GM19193 (cell line): Measurements from ENCODE around the gene KRTAP6-3.

Source experiments
- POLR2A ChIP-seq: IDR thresholded peaks from 4 replicates; pipeline ENCODE4 v1.6.1; 2011; ENCODE audit not compliant: insufficient read depth, insufficient read length; ENCODE audit errors: extremely low read depth

The KRTAP6-3 gene

DNA sequence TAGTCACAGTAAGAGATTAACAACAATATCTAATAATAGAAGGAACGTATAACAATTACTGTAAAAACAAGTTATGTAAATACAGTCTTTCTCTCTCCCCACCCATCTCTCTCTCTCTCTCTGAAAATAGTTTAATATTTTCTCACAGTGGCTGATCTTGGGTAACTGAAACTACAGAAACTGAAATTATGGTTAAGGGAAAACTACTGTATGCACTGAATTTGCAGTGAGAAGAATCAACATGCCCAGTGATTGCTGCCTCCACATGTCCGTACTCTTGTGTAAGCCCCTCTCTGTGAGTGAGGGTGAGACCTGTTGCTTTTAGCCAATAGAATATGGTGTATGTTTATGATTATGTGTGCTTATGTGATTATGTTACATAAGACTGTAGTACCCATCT, 19.9 kb downstream of the KRTAP6-3 start:
- TF ChIP-seq POLR2A = no peak

DNA sequence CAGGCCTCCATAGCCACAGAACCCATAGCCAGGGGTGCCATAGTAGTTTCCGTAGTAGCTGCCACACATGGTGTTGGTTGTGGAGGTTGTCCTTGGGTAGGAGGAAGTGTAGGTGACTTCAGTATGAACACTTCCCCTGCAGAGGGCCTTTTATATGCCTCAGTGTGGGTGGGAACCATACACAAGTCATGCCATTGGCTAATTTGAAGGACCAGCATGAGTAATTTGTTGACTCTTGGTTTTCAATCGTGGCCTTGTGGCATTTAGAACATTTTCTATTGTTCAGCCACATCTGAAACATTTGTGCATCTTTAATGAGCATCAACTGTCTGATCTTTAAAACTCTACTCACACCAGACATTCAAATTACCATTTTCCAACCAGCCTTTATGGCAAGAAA, 21.6 kb downstream of the KRTAP6-3 start, which contains the start of gene KRTAP6-1:
TSS of gene KRTAP6-1 (minus strand) at position 95 of the 400 bp plus-strand sequence. CDS start at position 69, 26 bp downstream.
- TF ChIP-seq POLR2A = no peak

GRCh38 chr21:30615199-30615598, 23.0 kb downstream of the KRTAP6-3 start:
- TF ChIP-seq POLR2A = no peak

DNA sequence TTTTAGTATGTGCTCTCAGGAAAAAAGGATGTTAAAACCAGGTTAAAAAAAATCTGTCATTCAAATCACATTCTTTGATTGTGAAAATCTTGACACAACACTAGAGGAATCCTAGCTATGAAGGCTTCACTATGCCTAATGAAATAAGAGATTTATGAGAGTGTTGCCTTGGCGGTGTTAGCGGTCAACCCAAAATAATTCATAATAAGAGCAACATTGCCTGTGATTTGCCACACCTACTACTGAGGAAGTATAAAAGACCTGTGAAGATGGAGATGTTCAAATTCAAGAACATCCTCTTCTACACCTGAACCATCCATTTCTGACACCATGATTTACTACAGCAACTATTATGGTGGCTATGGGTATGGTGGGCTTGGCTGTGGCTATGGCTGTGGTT, 23.9 kb downstream of the KRTAP6-3 start, which contains the start of gene KRTAP20-1:
TSS of gene KRTAP20-1 (plus strand) at position 301 of the 400 bp plus-strand sequence. CDS start at position 331, 30 bp downstream.
- TF ChIP-seq POLR2A = no peak

- no peak for TF ChIP-seq POLR2A
Measured at GRCh38 chr21:30620080-30620479, 27.8 kb downstream of the KRTAP6-3 start.

DNA sequence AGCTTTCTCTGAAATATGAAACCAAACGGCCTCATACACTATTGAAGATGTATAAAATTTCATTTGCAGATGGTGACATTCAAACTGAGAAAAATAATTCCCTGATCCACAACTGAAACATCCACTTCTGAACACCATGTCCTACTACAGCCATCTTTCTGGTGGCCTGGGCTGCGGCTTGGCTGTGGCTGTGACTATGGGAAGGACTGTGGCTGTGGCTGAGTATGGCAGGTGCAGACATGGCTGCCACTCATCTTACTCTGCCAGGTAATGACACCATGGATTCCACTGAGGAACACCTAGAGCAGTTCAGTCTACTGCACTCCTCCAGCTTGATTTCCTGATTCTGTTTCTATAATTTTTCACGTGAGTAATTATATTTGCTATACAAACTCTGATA, 28.3 kb downstream of the KRTAP6-3 start, which contains the start of gene KRTAP20-4:
TSS of gene KRTAP20-4 (plus strand) at position 106 of the 400 bp plus-strand sequence.
- no peak for TF ChIP-seq POLR2A

DNA sequence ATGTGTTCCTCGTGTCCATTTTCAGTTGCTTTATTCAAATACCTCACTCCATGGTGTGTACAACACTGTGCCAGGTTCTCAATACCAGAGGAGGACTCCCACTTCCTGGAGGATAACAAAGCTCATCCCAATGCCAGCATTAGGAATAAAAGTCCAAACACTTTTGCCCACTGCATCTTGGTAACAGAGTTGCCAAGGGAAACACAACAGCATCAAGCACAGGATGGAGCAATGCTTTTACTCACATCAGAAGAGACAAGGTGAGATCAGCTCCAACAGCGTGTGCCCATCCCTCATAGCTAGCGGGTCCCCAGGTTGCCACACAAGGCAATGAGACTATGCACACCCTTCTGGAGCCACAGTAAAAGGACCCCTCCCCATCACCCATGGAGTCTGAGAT, 31.1 kb downstream of the KRTAP6-3 start:
- no peak for TF ChIP-seq POLR2A

DNA sequence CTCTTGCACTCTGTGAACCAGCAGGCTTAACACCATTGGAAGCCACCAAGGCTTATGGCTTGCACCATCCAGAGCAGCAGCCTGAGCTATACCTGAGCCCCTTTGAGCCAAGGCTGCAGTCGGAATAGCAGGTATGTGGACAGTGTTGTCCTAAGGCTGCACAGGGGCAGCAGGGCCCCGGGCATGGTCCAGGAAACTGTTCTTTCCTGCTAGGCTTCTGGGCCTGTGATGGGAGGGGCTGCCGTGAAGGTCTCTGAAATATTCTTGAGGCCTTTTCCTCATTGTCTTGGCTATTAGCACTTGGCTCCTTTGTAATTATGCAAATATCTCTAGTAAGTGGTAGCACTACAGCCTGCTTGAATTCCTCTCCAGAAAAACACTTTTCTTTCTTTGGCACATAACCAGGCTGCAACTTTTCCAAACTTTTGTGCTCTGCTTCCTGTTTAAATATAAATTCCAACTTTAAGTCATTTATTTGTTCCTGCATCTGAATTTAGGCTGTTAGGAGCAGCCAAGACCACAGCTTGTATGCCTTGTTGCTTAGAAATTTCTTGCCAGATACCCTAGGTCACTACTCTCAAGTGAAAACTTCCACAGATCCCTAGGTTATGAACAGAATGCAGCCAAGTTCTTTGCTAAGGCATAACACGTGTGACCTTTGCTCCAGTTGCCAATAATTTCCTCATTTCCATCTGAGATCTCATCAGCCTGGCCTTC, 33.4 kb downstream of the KRTAP6-3 start:
- TF ChIP-seq POLR2A = no peak

DNA sequence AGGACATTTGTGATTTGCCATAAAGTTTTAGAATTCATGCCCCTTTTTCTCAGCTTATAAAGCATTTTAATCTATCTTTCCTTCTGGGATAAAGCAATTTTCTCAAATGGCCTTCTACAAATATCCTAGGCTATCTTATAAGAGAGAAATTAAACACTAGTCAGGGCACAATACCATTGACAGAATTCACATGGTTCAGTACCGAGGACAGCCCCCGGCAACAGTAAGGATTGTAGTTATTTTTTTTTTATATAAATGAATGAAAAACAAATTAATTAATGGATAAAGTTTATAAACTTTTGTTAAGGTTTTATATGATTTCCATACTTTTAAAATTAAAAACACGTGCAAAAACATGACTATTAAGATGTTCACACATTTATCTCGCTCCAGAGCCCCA, 35.9 kb downstream of the KRTAP6-3 start:
- no peak for TF ChIP-seq POLR2A

DNA sequence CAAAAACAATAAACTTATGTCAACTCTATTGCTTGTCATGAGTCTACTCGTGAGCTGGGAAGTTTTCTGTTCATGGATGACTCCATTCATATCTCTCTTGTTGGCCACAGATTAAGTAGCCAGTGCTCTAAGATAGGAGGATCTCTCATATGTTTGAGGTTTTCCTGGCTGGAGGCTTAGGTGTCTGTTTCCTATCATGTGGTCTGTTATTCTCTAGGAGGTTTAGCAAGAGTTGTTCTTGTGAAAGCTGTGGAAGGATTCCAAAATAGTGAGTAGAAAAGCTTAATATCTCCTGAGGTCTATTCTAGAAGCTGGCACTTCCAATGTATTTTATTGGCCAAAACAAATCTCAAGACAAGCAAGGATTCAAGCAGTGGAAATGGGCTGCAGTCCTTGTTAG, 37.0 kb downstream of the KRTAP6-3 start:
- no peak for TF ChIP-seq POLR2A

GRCh38 chr21:30634906-30635305, 42.7 kb downstream of the KRTAP6-3 start, which contains the start of gene KRTAP20-2:
TSS of gene KRTAP20-2 (plus strand) at chr21:30635206. CDS start at chr21:30635264, 58 bp downstream.
- no peak for TF ChIP-seq POLR2A

DNA sequence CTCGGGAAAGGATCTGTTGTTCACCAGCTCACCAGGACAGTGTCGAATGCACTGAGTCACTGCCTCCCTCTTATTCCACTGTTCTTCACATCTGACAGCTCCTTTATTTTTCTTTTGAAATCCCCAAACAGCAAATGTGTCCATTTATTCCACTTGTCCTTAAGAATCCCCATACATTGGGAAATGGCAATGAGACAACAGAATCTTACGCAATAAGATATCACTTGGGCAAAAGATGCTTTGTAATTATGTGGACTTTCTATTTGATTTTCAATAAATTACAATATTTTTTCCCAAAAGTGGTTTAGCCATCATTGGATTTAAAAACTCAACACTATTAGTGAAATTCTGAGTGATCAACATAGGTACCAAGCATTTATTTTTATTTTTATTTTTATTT, 46.4 kb downstream of the KRTAP6-3 start:
- no peak for TF ChIP-seq POLR2A

- TF ChIP-seq POLR2A = no peak
Measured at GRCh38 chr21:30642564-30642963, 50.3 kb downstream of the KRTAP6-3 start, which contains the start of gene KRTAP20-3. TSS of gene KRTAP20-3 (plus strand) at chr21:30642864.
